IPS-11a (cell line): ENCODE data around the gene GJC1.
A peak's percentile ranks its signal among the peaks of the same experiment; 100 is the strongest.

Experiments
- H3K4me3 ChIP-seq: one replicate; pipeline ENCODE4 v1.5.1; 2013; ENCODE audit warnings: low read depth, low read length, control low read depth

The GJC1 gene

GRCh38 chr17:44829523-44830358 is at the start of gene GJC1:
GJC1 (minus strand) TSS chr17:44830287; CDS start chr17:44805817, 24,470 bp downstream.
- H3K4me3 ChIP-seq: peak within 1 kb of the TSS; percentile 97

- no peak overlapping the region for H3K4me3 ChIP-seq
Measured at GRCh38 chr17:44879376-44879775, 49.3 kb upstream of the GJC1 start.

- no peak overlapping the region for H3K4me3 ChIP-seq
Measured at GRCh38 chr17:44878627-44879221, 48.6 kb upstream of the GJC1 start.

DNA sequence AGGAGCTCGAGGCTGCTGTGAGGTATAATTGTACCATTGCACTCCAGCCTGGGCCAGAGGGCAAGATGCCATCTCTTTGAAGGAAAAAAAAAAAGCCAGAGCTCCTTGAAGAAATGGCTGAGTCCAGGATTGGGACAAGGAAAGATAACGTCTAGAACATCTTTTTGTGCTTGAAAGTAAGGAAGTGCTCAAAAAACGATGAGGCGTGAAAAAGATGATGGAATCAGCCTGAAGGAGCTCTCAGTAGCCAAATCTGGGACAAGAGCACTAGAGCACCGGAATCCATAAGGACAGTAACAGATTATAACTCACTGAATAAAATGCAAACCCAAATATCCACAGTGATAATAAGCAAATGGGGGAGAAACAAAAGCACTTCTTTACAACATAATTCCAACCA is 47.0 kb upstream of the GJC1 start:
- no peak overlapping the region for H3K4me3 ChIP-seq

- H3K4me3 ChIP-seq: no peak overlapping the region
Measured at GRCh38 chr17:44875761-44876160, 45.7 kb upstream of the GJC1 start.

DNA sequence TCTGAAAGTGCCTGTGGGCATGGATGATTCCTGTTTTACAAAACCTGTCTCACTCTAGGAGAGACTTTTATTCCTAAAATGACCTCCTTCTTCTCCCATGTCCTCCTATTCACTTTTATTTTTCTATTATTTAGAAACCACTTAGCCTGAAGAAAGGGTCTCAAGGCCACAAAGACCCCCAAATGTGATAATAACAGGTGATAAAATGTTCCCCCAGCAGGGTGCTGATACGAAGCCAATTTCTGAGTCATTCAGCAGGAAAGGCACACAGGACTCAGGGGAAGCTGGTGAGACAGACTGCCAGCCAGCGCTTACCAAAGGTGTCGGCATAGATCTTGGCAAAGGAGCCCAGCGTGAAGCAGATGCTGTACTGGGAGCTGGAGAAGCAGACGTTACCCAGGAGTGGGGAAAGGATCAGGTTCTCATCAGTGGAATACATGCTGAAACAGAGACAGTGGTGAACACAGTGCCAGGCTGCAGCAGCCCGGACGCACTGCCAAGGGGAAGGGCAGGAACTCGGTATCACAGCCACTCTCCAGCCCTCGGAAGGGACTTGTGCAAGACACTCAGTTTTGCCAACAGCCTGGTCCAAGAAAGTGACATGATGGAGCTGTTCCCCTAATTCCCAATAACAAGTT is 42.2 kb upstream of the GJC1 start:
- H3K4me3 ChIP-seq: no peak overlapping the region

DNA sequence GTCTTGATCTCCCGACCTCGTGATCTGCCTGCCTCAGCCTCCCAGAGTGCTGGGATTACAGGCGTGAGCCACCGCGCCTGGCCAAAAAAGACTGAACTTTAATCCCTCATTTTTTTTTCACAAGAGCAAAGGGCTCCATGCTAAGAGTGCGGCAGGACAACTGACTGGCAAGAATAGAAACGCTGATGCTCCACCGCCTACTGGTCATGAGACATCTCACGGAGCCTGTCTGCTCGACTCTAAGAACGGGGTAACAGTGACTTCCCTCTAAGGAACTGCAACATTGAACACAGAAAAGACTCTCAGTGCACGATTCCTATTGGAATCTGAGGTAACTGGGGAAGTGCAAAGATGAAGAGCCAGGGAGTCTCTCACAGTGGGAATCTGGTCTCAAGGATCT is 41.5 kb upstream of the GJC1 start:
- no peak overlapping the region for H3K4me3 ChIP-seq

DNA sequence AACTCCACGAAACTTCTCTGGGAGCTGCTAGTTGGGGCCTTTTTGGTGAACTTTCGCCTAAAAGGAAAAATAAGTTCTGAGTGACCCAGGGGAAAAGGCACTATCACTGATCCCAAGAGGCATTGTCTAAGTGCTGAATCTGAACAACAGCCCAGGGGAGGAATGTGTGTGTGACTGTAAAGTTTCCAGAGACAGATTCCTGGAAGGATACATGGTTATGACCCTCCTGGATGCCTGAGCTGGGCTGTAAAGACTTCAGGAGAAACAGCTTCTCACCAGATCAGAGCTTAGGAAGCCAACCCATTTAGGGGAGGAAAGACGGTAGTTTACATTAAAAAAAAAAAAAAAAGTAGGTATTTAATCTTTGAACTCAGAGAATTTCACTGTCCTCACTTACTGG is 37.8 kb upstream of the GJC1 start:
- H3K4me3 ChIP-seq: no peak overlapping the region

DNA sequence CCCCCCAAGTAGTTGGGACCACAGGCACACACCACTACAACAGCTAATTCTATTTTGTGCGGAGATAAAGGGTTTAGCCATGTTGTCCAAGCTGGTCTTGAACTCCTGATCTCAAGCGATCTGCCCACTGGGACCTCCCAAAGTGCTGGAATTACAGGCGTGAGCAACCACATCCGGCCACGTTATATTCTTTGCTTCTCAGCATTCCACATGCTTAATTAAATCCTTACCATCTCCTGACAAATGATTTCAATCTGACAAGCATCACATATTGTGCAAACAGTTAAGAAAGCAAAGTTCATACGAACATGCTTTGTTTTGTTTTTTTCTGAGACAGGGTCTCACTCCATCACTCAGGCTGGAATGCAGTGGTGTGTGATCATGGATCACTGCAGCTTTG is 35.8 kb upstream of the GJC1 start:
- H3K4me3 ChIP-seq: no peak overlapping the region

GRCh38 chr17:44865231-44865660 is 35.2 kb upstream of the GJC1 start:
- H3K4me3 ChIP-seq: no peak overlapping the region

GRCh38 chr17:44864831-44865230 is 34.7 kb upstream of the GJC1 start:
- H3K4me3 ChIP-seq: no peak overlapping the region

DNA sequence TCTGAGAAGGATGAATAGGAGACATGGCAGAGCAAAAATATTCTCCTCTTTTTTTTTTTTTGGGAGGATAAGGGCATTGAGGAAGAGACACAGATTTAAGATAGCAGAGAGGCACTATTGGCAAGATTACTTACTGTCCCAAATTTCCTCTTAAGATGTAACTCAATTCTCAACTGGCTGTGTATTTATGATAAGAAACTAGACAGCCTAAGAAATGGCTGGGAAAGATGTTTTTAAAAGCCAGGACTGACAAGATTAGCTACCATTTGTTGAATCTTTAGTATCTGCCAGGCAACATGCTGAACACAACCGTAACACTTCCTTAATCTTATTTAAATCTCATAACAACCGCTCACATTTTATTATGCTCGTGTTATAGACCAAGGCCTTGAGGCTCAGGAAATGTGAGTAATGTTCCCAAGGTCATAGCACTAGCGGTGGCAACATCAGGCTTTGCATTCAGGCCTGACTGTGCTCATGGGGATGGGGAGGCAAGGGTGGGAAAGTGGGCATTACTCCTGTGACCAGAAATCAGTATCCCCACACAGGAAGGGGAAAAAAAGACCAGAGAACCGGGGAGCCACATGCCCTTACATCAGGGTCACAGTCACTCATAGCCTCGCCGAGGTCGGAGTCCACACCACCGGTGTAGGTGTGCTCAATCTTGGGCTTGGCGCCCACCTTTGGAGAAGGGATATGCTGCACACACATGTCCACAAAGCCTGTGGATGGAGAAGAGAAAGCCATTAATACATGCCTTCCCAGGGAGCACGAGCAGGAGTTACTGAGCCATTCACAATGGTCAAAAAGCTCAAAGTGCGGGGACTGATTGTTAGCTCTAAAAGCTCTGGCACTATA is 33.2 kb upstream of the GJC1 start:
- no peak overlapping the region for H3K4me3 ChIP-seq

DNA sequence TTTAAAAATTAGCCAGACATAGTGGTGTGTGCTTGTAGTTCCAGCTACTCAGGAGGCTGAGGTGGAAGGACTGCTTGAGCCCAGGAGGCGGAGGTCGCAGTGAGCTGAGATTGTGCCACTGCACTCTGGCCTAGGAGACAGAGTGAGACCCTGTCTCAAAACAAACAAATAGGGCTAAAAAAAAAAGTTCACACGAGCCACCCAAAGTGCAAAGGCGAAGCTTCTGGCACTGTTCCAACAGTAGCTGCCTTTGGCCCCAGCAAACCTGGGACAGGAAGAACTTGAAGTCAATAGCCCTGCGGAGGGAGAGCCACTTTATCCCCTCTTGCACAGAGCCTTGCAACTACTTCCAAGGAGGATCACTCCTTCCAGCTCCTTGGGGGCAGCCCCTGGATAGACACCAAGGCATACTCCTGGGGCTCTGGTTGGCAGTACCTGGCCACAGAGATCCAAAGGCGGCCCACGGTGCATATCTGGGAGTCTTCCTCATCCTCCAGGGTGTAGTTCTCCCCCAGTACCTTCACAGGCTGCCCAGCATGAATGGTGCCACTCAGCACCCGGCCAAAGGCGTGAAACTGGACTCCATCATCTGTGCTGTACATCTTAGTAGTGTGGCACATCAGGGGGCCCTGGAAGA is 32.3 kb upstream of the GJC1 start:
- H3K4me3 ChIP-seq: no peak overlapping the region

DNA sequence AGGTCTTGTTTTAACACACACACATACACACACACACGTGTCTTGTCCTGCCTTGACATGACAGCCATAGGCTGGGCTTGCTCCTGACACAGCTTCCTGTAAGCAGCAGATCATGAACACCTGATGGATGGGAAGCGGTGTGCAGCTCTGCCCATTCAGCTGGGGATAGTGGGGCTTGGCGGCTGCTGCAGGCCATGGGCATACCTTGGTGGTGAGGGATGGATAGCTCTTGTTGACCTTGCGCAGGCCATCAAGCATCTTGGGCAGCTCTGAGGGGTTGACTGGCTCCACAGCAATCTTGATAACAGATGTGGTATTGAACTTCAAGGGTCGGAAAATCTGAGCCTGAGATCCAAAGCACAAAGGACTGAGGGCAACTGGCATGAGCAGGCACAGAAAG is 29.6 kb upstream of the GJC1 start:
- no peak overlapping the region for H3K4me3 ChIP-seq

DNA sequence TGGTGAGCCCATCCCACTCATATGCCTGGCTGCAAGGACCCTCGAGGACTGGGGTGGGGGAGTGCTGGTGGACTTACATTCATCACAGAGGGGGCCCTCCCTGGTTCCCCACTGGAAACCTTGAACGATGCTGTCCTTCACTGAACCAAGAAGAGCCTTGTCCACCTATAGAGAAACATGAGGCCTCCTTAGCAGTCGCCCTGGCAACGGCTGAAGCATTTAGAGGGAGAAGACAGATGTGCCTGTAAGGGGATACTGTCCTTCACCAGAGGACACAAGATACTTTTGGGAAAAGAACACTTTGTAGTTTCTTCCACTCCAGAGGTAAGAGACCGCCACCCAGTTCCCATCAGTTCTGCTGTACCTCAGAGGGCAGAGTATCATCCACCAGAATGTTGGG is 24.1 kb upstream of the GJC1 start:
- H3K4me3 ChIP-seq: no peak overlapping the region

- no peak overlapping the region for H3K4me3 ChIP-seq
Measured at GRCh38 chr17:44850612-44851011, 20.5 kb upstream of the GJC1 start.

- H3K4me3 ChIP-seq: no peak overlapping the region
Measured at GRCh38 chr17:44850025-44850424, 19.9 kb upstream of the GJC1 start.

DNA sequence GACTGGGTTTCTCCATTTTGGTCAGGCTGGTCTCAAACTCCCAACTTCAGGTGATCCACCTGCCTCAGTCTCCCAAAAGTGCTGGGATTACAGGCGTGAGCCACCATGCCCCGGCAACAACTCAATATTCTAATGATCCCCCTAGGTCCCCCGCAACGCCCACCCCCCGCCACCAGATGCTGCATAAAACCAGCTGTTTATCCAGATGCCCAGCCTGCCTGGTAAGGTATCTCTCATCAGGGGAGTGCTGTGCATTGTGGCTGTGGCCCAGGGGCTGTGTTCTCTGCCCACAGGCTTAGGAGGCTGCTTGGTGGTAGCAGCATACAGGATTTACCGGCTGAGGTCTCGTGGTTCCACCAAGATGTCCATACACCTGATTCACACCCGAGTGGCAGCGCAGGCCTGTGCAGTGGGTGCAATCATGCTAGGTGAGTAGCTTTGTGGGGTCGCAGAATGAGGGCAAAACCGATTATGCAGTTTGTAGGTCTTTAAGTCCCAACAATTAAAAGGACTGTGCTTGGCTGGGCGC is 18.9 kb upstream of the GJC1 start:
- no peak overlapping the region for H3K4me3 ChIP-seq

DNA sequence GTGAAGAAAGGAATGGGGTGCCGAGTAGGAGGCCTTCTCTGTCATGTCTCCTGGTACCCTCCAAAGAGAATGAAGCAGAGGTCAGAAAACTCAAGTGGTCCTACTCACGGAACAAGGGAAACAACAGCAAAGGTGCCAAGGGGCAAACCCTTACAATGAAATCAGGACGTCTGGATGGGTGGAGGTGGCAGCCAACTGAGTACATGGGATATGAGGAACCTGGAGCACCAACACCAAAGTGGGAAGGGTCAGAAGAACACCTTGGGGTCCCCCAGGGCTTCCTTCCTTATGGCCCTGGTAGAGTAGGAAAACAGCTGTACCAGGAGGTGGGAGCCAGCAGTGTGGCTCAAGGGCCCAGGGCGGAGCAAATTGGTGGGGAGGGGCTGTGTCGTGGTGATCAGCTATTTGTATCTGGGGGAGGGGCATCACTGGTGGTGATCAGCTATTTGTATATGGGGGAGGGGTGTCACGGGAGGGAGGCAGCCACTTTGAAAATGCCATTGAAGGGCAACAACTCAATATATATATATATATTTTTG is 18.2 kb upstream of the GJC1 start:
- no peak overlapping the region for H3K4me3 ChIP-seq

DNA sequence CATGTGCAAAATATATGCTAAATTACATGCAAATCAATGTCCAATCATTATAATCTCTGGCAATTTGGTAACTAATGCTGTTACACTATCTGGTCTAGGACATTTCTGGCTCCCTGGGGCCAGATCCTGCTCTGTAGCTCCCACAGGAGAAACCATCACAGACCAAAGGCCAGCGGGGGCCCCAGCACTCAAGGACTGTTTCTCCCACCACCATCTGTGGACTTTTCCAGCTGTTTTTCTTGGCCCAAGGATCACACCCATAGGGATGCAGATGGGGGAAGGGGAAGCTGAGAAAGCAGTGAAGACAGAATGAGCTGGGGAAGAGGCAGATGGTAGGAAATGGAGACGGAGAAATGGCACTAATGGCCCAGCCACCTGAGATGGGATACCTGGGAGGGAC is 17.5 kb upstream of the GJC1 start, which contains the start of gene HIGD1B:
Gene HIGD1B, plus strand, starts transcription at position 298 of the 400 bp plus-strand sequence. CDS start 270 bp downstream, outside the sequence.
- no peak within 1 kb of the TSS for H3K4me3 ChIP-seq
